ENCODE results near the gene RBFOX1.

Gene RBFOX1

GRCh38 chr16:7335991-7336634 is 3.5 kb downstream of the RBFOX1 start:
- DNase-seq: no peak

GRCh38 chr16:7336742-7337141 is 4.1 kb downstream of the RBFOX1 start:
- DNase-seq: no peak

- DNase-seq: no peak
Observed at GRCh38 chr16:7338826-7339225, 6.2 kb downstream of the RBFOX1 start.

GRCh38 chr16:7339700-7340099 is 7.1 kb downstream of the RBFOX1 start:
- no peak for DNase-seq

GRCh38 chr16:7340938-7341337 is 8.3 kb downstream of the RBFOX1 start:
- DNase-seq: no peak

- no peak for DNase-seq
Observed at GRCh38 chr16:7342598-7342997, 10.0 kb downstream of the RBFOX1 start.

- no peak for DNase-seq
Observed at GRCh38 chr16:7343243-7343642, 10.6 kb downstream of the RBFOX1 start.

GRCh38 chr16:7344830-7345780 is 12.5 kb downstream of the RBFOX1 start:
- DNase-seq: no peak

GRCh38 chr16:7350806-7351205 is 18.2 kb downstream of the RBFOX1 start:
- no peak for DNase-seq

- no peak for DNase-seq
Observed at GRCh38 chr16:7351610-7352510, 19.2 kb downstream of the RBFOX1 start.

GRCh38 chr16:7355758-7356157 is 23.1 kb downstream of the RBFOX1 start:
- DNase-seq: no peak

- DNase-seq: no peak
Observed at GRCh38 chr16:7361416-7362129, 28.9 kb downstream of the RBFOX1 start.

GRCh38 chr16:7362231-7362630 is 29.6 kb downstream of the RBFOX1 start:
- DNase-seq: no peak

GRCh38 chr16:7363422-7364417 is 31.1 kb downstream of the RBFOX1 start:
- DNase-seq: no peak

GRCh38 chr16:7366041-7366440 is 33.4 kb downstream of the RBFOX1 start:
- no peak for DNase-seq

GRCh38 chr16:7366993-7367880 is 34.6 kb downstream of the RBFOX1 start:
- DNase-seq: no peak

GRCh38 chr16:7369204-7369603 is 36.6 kb downstream of the RBFOX1 start:
- no peak for DNase-seq

- DNase-seq: no peak
Observed at GRCh38 chr16:7372095-7372494, 39.5 kb downstream of the RBFOX1 start.

GRCh38 chr16:7373776-7374175 is 41.1 kb downstream of the RBFOX1 start:
- DNase-seq: no peak

- no peak for DNase-seq
Observed at GRCh38 chr16:7374614-7375174, 42.0 kb downstream of the RBFOX1 start.
